Esophagus squamous epithelium (tissue), 4 donors: ENCODE measurements around the gene MAPK8IP3.

Experiments used
- CTCF ChIP-seq, 6 experiments: fragments of 450-650 bp in 4 of 6; fragments of 200-600 bp in 2 of 6; sonication (generic) in 2 of 6; IDR thresholded peaks; one replicate each; pipeline ENCODE4 v1.5.1; 2016 to 2019; ENCODE audit warnings: antibody characterized with exemption in 6 of 6, mild to moderate bottlenecking in 4 of 6, moderate library complexity in 4 of 6
- POLR2A ChIP-seq, 4 donors: fragments of 450-650 bp; IDR thresholded peaks; one replicate each; pipeline ENCODE4 v1.6.1; 2017; ENCODE audit warnings: antibody characterized with exemption in 4 of 4, mild to moderate bottlenecking in 4 of 4, moderate library complexity in 3 of 4

DNA sequence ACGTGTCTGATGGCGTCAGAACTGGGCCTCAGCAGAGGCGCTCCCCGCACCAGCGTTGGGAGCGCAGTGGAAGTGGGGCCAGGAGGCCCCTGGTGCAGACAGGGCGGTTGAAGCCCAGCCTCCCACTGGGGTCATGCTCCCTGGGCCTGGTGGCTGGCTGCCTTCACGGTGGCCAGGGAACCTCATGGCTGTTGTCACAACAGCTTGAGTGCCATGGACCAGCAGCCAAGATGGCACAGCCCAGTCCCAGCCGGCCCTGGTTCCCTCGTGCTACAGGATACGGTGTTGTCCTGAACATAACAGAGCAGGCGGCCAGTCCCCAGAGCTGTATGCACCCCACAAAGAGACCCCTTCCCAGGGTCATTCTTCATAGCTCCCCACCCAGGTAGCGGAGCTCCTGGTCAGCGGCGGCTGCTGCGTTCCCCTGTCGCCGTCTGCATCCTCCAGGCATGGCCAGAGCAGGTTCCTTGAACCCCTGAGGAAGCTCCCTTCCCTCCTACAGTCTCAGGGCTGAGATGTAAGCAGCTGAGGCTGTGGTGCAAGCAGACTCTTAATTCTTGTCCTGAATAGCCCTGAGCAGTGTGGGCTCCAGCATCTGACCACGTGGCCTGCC lies 35.7 kb downstream of the MAPK8IP3 start:
- no peak for TF ChIP-seq CTCF (IDR thresholded peaks at IDR 0.05)
- TF ChIP-seq POLR2A (IDR thresholded peaks at IDR 0.05), result no peak
